Eye (tissue), 1 donor: ENCODE data around the gene NKD2.
"Not testable (repeated sequence)": the region's sequence is repeated elsewhere in the genome, so short reads cannot be mapped to it uniquely, and the experiment has no call there.

ENCODE experiments used
- DNase-seq: peaks from one replicate; pipeline ENCODE4 v3.0.0-alpha.2; 2015

NKD2 gene

GRCh38 chr5:1008451-1009358 lies at the start of gene NKD2:
NKD2 (plus strand) TSS chr5:1008802; CDS start chr5:1009058, 256 bp downstream.
- DNase-seq: peak; percentile 81

GRCh38 chr5:959581-960531 lies 48.7 kb upstream of the NKD2 start:
- no peak for DNase-seq

- DNase-seq: no peak
These were observed 48.1 kb upstream of the NKD2 start for GRCh38 chr5:960551-960950.

GRCh38 chr5:961002-961710 lies 47.4 kb upstream of the NKD2 start:
- DNase-seq: peak; percentile 14

GRCh38 chr5:961711-962240 lies 46.8 kb upstream of the NKD2 start:
- no peak for DNase-seq

- DNase-seq: no peak
These were observed 46.2 kb upstream of the NKD2 start for GRCh38 chr5:962386-962785.

GRCh38 chr5:962801-963200 lies 45.8 kb upstream of the NKD2 start:
- DNase-seq: no peak

GRCh38 chr5:963310-963672 lies 45.3 kb upstream of the NKD2 start:
- DNase-seq: peak; percentile 6

GRCh38 chr5:963673-964531 lies 44.7 kb upstream of the NKD2 start:
- DNase-seq: peak; percentile 65

GRCh38 chr5:964821-965220 lies 43.8 kb upstream of the NKD2 start:
- DNase-seq: no peak

- DNase-seq: no peak
These were observed 42.8 kb upstream of the NKD2 start for GRCh38 chr5:965604-966344.

GRCh38 chr5:966345-966710 lies 42.3 kb upstream of the NKD2 start:
- DNase-seq: no peak

GRCh38 chr5:966941-967340 lies 41.7 kb upstream of the NKD2 start:
- no peak for DNase-seq

- peak; percentile 24 for DNase-seq
These were observed 39.7 kb upstream of the NKD2 start for GRCh38 chr5:968881-969280.

GRCh38 chr5:969408-969839 lies 39.2 kb upstream of the NKD2 start:
- DNase-seq: peak; percentile 71

GRCh38 chr5:972575-972974 lies 36.0 kb upstream of the NKD2 start:
- not testable (repeated sequence) for DNase-seq

- DNase-seq: no peak
These were observed 31.5 kb upstream of the NKD2 start for GRCh38 chr5:976849-977751.

- no peak for DNase-seq
These were observed 30.5 kb upstream of the NKD2 start for GRCh38 chr5:978054-978453.

GRCh38 chr5:978693-979092 lies 29.9 kb upstream of the NKD2 start:
- DNase-seq: no peak
